GM12878 (cell line): Measurements from ENCODE around the gene SPRED3.

Experiments used
- NFIC ChIP-seq: IDR thresholded peaks from 2 replicates; pipeline ENCODE4 v1.6.1; 2012; ENCODE audit warnings: low read depth, mild to moderate bottlenecking, inconsistent platforms, low read length, moderate library complexity
- POLR2A ChIP-seq: IDR thresholded peaks from 2 replicates; pipeline ENCODE4 v1.6.1; 2011; ENCODE audit warnings: low read depth, mild to moderate bottlenecking, low read length
- POLR2AphosphoS5 ChIP-seq: IDR thresholded peaks from 2 replicates; pipeline ENCODE4 v1.6.1; 2011; ENCODE audit warnings: mild to moderate bottlenecking, low read length, inconsistent platforms
- RAD21 ChIP-seq: IDR thresholded peaks from 2 replicates; pipeline ENCODE4 v1.6.1; 2011; ENCODE audit warnings: mild to moderate bottlenecking, low read depth, low read length, moderate library complexity; ENCODE audit not compliant: insufficient read depth
- RCOR1 ChIP-seq: conservative IDR thresholded peaks from 2 replicates; pipeline ENCODE4 v1.6.1; 2012; ENCODE audit warnings: low read depth, low read length, improper control_type of control experiment
- ZNF24 ChIP-seq: fragments of 450-650 bp; IDR thresholded peaks from 2 replicates; pipeline ENCODE4 v1.6.1; 2017; ENCODE audit warnings: antibody characterized with exemption, mild to moderate bottlenecking
- TF ChIP-seq, protein P1 (sequence below), 3 experiments: IDR thresholded peaks in 2 of 3; conservative IDR thresholded peaks in 1 of 3; 2 replicates each; pipeline ENCODE4 v1.5.1; 2011; ENCODE audit warnings: low read depth in 3 of 3, low read length in 3 of 3, mild to moderate bottlenecking in 3 of 3, control low read depth in 2 of 3, moderate library complexity in 2 of 3, inconsistent platforms in 1 of 3, mixed read lengths in 1 of 3; ENCODE audit not compliant: control insufficient read depth in 2 of 3, insufficient read depth in 1 of 3; ENCODE audit errors: extremely low read depth in 1 of 3

DNA sequence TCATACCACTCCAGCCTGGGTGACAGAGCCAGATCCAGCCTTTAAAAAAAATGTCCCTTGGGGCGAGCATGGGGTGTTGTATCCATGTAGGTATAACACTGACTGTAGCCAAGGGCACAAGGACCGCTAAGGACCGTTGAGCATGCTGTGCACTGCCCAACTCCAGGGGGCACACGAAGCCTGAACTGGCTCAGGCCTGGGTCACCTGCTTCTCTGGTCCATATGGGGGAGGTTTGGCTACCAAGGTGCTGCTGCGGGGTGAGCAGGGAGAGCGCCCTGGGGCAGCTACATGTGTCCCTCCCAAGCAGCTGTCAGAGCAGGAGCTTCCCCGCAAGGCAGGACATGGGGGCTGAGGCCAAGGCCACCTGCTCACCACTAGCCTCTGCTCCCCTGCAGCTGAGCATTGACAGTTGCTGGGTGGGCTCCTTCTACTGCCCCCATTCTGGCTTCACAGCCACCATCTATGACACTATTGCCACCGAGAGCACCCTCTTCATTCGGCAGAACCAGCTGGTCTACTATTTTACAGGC, 36.6 kb upstream of the SPRED3 start:
- TF ChIP-seq, protein P1, sequence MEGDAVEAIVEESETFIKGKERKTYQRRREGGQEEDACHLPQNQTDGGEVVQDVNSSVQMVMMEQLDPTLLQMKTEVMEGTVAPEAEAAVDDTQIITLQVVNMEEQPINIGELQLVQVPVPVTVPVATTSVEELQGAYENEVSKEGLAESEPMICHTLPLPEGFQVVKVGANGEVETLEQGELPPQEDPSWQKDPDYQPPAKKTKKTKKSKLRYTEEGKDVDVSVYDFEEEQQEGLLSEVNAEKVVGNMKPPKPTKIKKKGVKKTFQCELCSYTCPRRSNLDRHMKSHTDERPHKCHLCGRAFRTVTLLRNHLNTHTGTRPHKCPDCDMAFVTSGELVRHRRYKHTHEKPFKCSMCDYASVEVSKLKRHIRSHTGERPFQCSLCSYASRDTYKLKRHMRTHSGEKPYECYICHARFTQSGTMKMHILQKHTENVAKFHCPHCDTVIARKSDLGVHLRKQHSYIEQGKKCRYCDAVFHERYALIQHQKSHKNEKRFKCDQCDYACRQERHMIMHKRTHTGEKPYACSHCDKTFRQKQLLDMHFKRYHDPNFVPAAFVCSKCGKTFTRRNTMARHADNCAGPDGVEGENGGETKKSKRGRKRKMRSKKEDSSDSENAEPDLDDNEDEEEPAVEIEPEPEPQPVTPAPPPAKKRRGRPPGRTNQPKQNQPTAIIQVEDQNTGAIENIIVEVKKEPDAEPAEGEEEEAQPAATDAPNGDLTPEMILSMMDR (IDR thresholded peaks at IDR 0.05 in 2 of 3, conservative IDR thresholded peaks at IDR 0.05 in 1 of 3; ENCODE audit: control insufficient read depth in 2 of 3, extremely low read depth in 1 of 3, insufficient read depth in 1 of 3, low read depth in 3 of 3, low read length in 3 of 3), result no peak
- TF ChIP-seq RAD21 (no peak), POLR2AphosphoS5 (no peak), NFIC (no peak), RCOR1 (no peak), ZNF24 (no peak), POLR2A (no peak)
